Measurements from ENCODE around the gene USP34. TPM values are rescaled to one million over a fixed set of nuclear protein-coding genes. Genes with fewer than 3 reads are reported as not detected.
A peak's percentile ranks its signal among the peaks of the same experiment; 100 is the strongest.

The USP34 gene
- total and polyA plus RNA-seq, 3 experiments from 2014 or later: 24.1 to 74.1 (median 71.9) TPM

DNA sequence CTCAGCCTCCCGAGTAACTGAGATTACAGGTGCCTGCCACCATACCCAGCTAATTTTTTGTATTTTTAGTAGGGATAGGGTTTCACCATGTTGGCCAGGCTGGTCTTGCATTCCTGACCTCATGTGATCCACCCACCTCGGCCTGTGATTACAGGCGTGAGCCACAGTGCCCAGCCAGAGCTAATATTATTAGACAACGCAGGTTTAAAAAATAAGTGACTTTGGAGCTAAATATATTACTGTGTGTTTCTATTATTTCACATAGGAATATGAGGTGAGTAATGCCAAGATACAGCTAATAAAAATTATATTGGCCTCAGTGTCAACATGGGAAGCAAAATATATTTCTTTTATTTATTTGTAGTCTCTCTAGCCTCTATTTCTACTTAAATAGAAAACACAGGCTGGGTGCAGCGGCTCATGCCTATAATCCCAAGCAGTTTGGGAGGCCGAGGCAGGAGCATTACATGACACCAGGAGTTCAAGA is 188.7 kb downstream of the USP34 start:
- H3K4me3 ChIP-seq (ENCODE audit: low read length): no peak overlapping the region
- H3K9me3 ChIP-seq (ENCODE audit: low read length): no peaks in the 10 kb centered on the region
- Mint-ChIP-seq H3K4me1 (no peaks in the 10 kb centered on the region), H3K36me3 (peaks cover 6 to 69% (median 14%) of the 10 kb centered on the region in 3 donors), H3K4me3 (no peak overlapping the region), H3K27me3 (no peaks in the 10 kb centered on the region), H3K9me3 (no peaks in the 10 kb centered on the region), H3K27ac (peak overlapping the region in 1 of 8 donors; percentile 72)
- H3K27ac ChIP-seq (ENCODE audit: low read depth, low read length): no peak overlapping the region
- no peaks in the 10 kb centered on the region for H3K4me1 ChIP-seq (ENCODE audit: insufficient read depth, low read length)
- peaks cover 24% of the 10 kb centered on the region for H3K36me3 ChIP-seq (ENCODE audit: insufficient read depth, low read length)
- H3K27me3 ChIP-seq (ENCODE audit: insufficient read depth, low read length, poor library complexity, severe bottlenecking): no peaks in the 10 kb centered on the region
- POLR2A ChIA-PET: no interaction called here
- no peak for DNase-seq
- CTCF ChIA-PET: no interaction called here

GRCh38 chr2:61281321-61281720 is 189.6 kb downstream of the USP34 start:
- Histone ChIP-seq H3K27ac (ENCODE audit: low read depth, low read length) (no peak overlapping the region), H3K27me3 (ENCODE audit: insufficient read depth, low read length, poor library complexity, severe bottlenecking) (no peaks in the 10 kb centered on the region), H3K36me3 (ENCODE audit: insufficient read depth, low read length) (peaks cover 24% of the 10 kb centered on the region), H3K4me1 (ENCODE audit: insufficient read depth, low read length) (no peaks in the 10 kb centered on the region), H3K4me3 (ENCODE audit: low read length) (no peak overlapping the region), H3K9me3 (ENCODE audit: low read length) (no peaks in the 10 kb centered on the region)
- no peak for DNase-seq
- no peaks in the 10 kb centered on the region for H3K27me3 Mint-ChIP-seq
- POLR2A ChIA-PET: no interaction called here
- H3K9me3 Mint-ChIP-seq: no peaks in the 10 kb centered on the region
- H3K27ac Mint-ChIP-seq: no peak overlapping the region
- H3K36me3 Mint-ChIP-seq: peaks cover 10 to 70% (median 18%) of the 10 kb centered on the region in 3 donors
- CTCF ChIA-PET: no interaction called here
- H3K4me1 Mint-ChIP-seq: no peaks in the 10 kb centered on the region
- no peak overlapping the region for H3K4me3 Mint-ChIP-seq

- Histone ChIP-seq H3K27me3 (ENCODE audit: insufficient read depth, low read length, poor library complexity, severe bottlenecking) (no peaks in the 10 kb centered on the region), H3K4me3 (ENCODE audit: low read length) (no peak overlapping the region), H3K4me1 (ENCODE audit: insufficient read depth, low read length) (no peaks in the 10 kb centered on the region), H3K9me3 (ENCODE audit: low read length) (no peaks in the 10 kb centered on the region), H3K27ac (ENCODE audit: low read depth, low read length) (no peak overlapping the region), H3K36me3 (ENCODE audit: insufficient read depth, low read length) (peaks cover 24% of the 10 kb centered on the region)
- Mint-ChIP-seq H3K9me3 (no peaks in the 10 kb centered on the region), H3K4me3 (no peak overlapping the region), H3K27ac (peak overlapping the region in 1 of 8 donors; percentile 47), H3K27me3 (no peaks in the 10 kb centered on the region), H3K4me1 (peaks cover 0 to under 1% (median 0%) of the 10 kb centered on the region in 3 donors), H3K36me3 (peaks cover 10 to 77% (median 22%) of the 10 kb centered on the region in 3 donors)
- CTCF ChIA-PET: interaction anchor here (0.7 kb wide), 1 partner anchor 262 kb away, joined by 3 read pairs; no protein-coding TSS in a partner anchor
- DNase-seq: no peak
- POLR2A ChIA-PET: interaction anchor here (0.6 kb wide), 1 partner anchor 83 kb away, joined by 4 read pairs; no protein-coding TSS in a partner anchor
Observed at GRCh38 chr2:61277756-61278155, 193.1 kb downstream of the USP34 start.

DNA sequence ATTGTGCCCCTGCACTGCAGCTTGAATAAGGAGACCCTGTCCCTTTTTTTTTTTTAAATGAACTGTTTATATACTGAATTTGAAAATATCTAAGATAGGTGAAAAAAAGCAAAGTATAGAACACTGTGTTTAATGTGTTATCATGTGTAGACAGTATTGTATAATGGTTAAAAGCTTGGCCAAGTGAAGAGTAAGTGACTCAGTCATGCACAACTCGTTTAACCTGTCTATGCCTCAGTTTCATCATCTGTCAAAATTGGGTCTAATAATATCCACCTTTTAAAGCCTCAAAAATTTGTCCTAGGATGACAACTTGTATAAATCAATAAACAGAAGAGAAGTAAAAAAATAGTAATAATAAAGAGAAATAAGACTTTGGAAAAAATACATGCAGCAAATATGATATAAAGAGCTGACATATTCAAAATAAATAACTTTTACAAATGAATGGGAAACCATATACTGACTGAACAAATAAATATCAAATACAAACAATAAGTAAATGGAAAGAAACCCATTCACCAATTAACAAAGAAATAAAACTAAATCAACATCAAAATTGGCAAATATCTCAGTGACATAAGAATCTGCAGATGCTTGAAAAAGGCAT is 195.2 kb downstream of the USP34 start:
- Histone ChIP-seq H3K9me3 (ENCODE audit: low read length) (no peaks in the 10 kb centered on the region), H3K27me3 (ENCODE audit: insufficient read depth, low read length, poor library complexity, severe bottlenecking) (no peaks in the 10 kb centered on the region), H3K36me3 (ENCODE audit: insufficient read depth, low read length) (peaks cover 18% of the 10 kb centered on the region), H3K4me3 (ENCODE audit: low read length) (no peak overlapping the region), H3K27ac (ENCODE audit: low read depth, low read length) (no peak overlapping the region), H3K4me1 (ENCODE audit: insufficient read depth, low read length) (no peaks in the 10 kb centered on the region)
- H3K4me1 Mint-ChIP-seq: peaks cover 0 to 4% (median 0%) of the 10 kb centered on the region in 3 donors
- CTCF ChIA-PET: interaction anchor here (1.5 kb wide), 1 partner anchor 14 kb away, joined by 3 read pairs; no protein-coding TSS in a partner anchor
- peaks cover 10 to 74% (median 28%) of the 10 kb centered on the region in 3 donors for H3K36me3 Mint-ChIP-seq
- POLR2A ChIA-PET: no interaction called here
- no peaks in the 10 kb centered on the region for H3K9me3 Mint-ChIP-seq
- no peak overlapping the region for H3K27ac Mint-ChIP-seq
- DNase-seq: no peak
- no peaks in the 10 kb centered on the region for H3K27me3 Mint-ChIP-seq
- no peak overlapping the region for H3K4me3 Mint-ChIP-seq

GRCh38 chr2:61272421-61273070 is 198.3 kb downstream of the USP34 start:
- H3K9me3 ChIP-seq (ENCODE audit: low read length): no peaks in the 10 kb centered on the region
- Mint-ChIP-seq H3K36me3 (peaks cover 4 to 65% (median 22%) of the 10 kb centered on the region in 3 donors), H3K27ac (peak overlapping the region in 4 of 8 donors; percentile 15 to 62 (median 34)), H3K9me3 (no peaks in the 10 kb centered on the region), H3K4me1 (peaks cover 0 to 4% (median 0%) of the 10 kb centered on the region in 3 donors), H3K27me3 (no peaks in the 10 kb centered on the region), H3K4me3 (no peak overlapping the region)
- H3K27me3 ChIP-seq (ENCODE audit: insufficient read depth, low read length, poor library complexity, severe bottlenecking): no peaks in the 10 kb centered on the region
- no peak overlapping the region for H3K4me3 ChIP-seq (ENCODE audit: low read length)
- H3K4me1 ChIP-seq (ENCODE audit: insufficient read depth, low read length): no peaks in the 10 kb centered on the region
- CTCF ChIA-PET: no interaction called here
- no peak overlapping the region for H3K27ac ChIP-seq (ENCODE audit: low read depth, low read length)
- POLR2A ChIA-PET: interaction anchor here (0.7 kb wide), 1 partner anchor 16 kb away, joined by 6 read pairs; no protein-coding TSS in a partner anchor
- DNase-seq: no peak
- peaks cover 6% of the 10 kb centered on the region for H3K36me3 ChIP-seq (ENCODE audit: insufficient read depth, low read length)

GRCh38 chr2:61268249-61268648 is 202.6 kb downstream of the USP34 start:
- no peak overlapping the region for H3K4me3 ChIP-seq (ENCODE audit: low read length)
- H3K9me3 ChIP-seq (ENCODE audit: low read length): no peaks in the 10 kb centered on the region
- POLR2A ChIA-PET: no interaction called here
- H3K36me3 Mint-ChIP-seq: peaks cover 0 to 66% (median 20%) of the 10 kb centered on the region in 3 donors
- H3K4me1 ChIP-seq (ENCODE audit: insufficient read depth, low read length): no peaks in the 10 kb centered on the region
- H3K27me3 ChIP-seq (ENCODE audit: insufficient read depth, low read length, poor library complexity, severe bottlenecking): no peaks in the 10 kb centered on the region
- peaks cover 4% of the 10 kb centered on the region for H3K36me3 ChIP-seq (ENCODE audit: insufficient read depth, low read length)
- H3K4me1 Mint-ChIP-seq: peaks cover 0 to 4% (median 0%) of the 10 kb centered on the region in 3 donors
- no peak overlapping the region for H3K27ac Mint-ChIP-seq
- CTCF ChIA-PET: no interaction called here
- H3K27ac ChIP-seq (ENCODE audit: low read depth, low read length): no peak overlapping the region
- H3K27me3 Mint-ChIP-seq: no peaks in the 10 kb centered on the region
- H3K9me3 Mint-ChIP-seq: no peaks in the 10 kb centered on the region
- no peak for DNase-seq
- H3K4me3 Mint-ChIP-seq: no peak overlapping the region

DNA sequence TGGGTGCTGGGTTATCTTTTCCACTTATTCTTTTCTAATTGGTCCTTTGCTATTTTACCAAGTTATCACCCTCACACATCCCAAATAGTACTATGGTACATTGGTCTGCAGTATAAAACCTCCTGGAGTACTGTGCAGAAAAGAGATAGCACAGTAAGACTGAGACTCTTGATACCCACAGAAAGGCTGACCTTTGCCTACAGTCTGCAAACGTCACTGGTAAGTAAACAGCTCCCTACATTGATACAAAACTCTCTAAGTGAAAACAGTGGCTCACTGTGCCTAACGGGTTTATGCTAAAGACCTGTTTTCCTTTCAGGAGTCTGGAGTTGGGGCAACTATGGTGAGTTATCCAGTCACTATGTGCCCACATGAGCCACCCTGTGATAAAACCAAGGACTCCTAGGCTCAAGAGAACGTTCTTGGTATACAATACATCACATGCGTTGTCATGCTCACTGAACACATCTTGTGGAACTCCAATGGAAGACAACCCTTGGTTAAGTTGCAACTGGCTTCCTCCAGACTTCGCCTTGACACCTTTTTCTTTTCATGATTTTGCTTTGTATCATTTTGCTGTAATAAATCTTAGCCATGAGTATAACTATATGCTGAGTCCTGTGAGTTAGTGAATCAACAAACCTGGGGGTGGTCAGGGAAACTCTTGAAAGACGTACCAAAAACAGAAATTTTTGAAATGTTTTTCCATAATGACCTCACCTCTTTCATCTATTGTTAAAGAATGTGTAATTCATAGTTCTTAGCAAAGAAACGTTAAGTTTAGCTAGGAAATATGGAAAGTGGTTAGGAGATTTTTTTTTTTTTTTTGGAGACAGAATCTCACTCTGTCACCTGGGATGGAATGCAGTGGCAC is 204.0 kb downstream of the USP34 start:
- CTCF ChIA-PET: no interaction called here
- Mint-ChIP-seq H3K27me3 (no peaks in the 10 kb centered on the region), H3K4me3 (no peak overlapping the region), H3K27ac (no peak overlapping the region), H3K36me3 (peaks cover 0 to 66% (median 18%) of the 10 kb centered on the region in 3 donors), H3K9me3 (no peaks in the 10 kb centered on the region), H3K4me1 (no peaks in the 10 kb centered on the region)
- Histone ChIP-seq H3K9me3 (ENCODE audit: low read length) (no peaks in the 10 kb centered on the region), H3K27me3 (ENCODE audit: insufficient read depth, low read length, poor library complexity, severe bottlenecking) (no peaks in the 10 kb centered on the region), H3K27ac (ENCODE audit: low read depth, low read length) (no peak overlapping the region), H3K4me3 (ENCODE audit: low read length) (no peak overlapping the region), H3K4me1 (ENCODE audit: insufficient read depth, low read length) (no peaks in the 10 kb centered on the region), H3K36me3 (ENCODE audit: insufficient read depth, low read length) (peaks cover 8% of the 10 kb centered on the region)
- POLR2A ChIA-PET: no interaction called here
- DNase-seq: no peak

Data from CD8-positive, alpha-beta memory T cell (primary cell).